SIG-M5 treated with dmso at 0.1 percent for 504 hours (cell line): ENCODE results near the gene CDYL2.

Source experiments
- DNase-seq: peaks from one replicate; lab custom pipeline; 2025; ENCODE audit not compliant: unreplicated experiment; lab: John Stamatoyannopoulos, UW

The CDYL2 gene

GRCh38 chr16:80559369-80559768 lies 245.0 kb downstream of the CDYL2 start:
- DNase-seq: no peak

DNA sequence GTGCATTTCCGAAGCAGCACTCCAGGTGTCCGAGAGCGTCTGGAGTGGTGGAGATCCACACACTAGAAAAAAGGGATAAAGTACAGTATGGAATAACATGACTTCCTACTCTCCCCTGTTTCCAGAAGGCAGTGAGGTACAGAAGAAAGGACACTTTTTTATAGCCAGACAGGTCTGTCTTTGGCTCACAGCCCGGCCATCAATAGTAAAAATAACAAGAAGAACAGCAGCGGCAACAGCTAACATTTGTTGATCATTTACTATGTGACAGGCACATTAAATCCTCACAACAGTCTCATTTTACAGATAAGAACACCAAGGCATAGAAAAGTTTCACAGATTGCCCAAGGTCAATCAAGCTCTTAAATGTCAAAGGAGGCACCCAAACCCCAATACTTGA lies 247.4 kb downstream of the CDYL2 start:
- no peak for DNase-seq

GRCh38 chr16:80556481-80556880 lies 247.9 kb downstream of the CDYL2 start:
- DNase-seq: no peak

DNA sequence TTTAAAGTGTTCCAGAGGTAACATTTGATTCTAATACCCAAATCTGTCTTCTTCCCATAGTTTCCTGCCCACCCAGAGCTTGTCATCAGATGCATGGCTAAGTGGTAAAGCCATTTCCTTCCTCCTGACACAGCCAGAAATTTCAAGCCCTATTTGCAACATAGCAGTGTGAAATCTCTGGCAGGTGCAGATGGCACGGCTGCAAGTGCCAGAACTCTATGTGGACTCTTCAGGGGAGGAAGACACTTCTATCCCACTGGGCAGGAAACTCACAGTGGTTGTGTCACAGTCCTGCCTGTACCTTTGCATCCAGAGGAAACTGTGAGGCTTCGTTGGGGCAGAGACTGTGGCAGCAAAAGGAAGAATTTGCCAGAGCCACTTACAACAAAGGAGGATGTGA lies 250.4 kb downstream of the CDYL2 start:
- no peak for DNase-seq

DNA sequence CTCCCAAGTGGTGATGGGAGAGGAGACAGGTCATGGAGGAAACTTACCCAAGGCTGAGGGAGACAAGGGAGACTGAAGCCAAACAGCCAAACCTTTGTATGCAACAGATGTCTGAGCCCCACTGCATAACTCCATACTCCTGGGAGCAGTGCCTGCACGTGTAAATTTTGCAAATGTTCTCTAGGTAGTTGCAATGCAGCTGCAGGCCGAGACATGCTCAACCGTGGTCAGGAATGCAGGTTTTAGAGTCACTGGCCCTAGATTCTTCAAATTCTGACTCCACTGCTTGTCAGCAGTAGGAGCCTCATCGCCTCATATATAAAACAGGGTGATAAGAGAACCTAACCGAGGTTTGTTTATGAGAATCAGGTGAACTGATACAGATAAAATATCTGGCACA lies 252.1 kb downstream of the CDYL2 start:
- no peak for DNase-seq
